Activated CD4-positive, CD25-positive, alpha-beta regulatory T cell treated with anti-CD3 and anti-CD28 coated beads, Interleukin-2, amount 50 U/mL, for 72 hours (primary cell): ENCODE measurements around the gene ARHGAP29.
A peak's percentile ranks its signal among the peaks of the same experiment; 100 is the strongest.

Experiments
- DNase-seq: peaks from one replicate; pipeline ENCODE4 v3.0.0; 2021

Gene ARHGAP29

GRCh38 chr1:94237291-94238226, at the start of gene ARHGAP29:
Gene ARHGAP29, minus strand, starts transcription at chr1:94237584. Its CDS starts 5,973 bp downstream, at chr1:94231611.
- DNase-seq: peak; percentile 48

DNA sequence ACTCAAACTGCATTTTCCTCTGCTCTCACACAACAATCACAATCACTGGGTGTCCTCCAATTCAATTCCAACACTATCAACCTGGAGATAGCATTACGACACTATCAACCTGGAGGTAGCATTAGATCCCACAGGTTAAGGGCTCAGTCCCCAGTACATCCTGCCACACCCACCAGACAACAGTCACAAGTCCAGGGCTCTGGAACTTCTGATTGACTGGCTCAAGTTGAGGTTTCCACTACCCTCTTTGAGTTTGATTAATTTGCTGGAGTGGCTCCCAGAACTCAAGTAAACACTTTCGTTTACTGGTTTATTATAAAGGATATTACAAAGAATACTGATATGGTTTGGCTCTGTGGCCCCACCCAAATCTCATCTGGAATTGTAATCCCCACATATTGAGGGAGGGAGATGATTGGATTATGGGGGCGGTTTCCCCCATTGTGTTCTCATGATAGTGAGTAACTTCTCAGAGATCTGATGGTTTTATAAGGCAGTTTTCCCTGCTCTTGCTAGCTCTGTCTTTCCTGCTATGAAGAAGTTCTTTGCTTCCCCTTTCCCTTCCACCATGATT, 49.6 kb upstream of the ARHGAP29 start:
- DNase-seq: no peak

DNA sequence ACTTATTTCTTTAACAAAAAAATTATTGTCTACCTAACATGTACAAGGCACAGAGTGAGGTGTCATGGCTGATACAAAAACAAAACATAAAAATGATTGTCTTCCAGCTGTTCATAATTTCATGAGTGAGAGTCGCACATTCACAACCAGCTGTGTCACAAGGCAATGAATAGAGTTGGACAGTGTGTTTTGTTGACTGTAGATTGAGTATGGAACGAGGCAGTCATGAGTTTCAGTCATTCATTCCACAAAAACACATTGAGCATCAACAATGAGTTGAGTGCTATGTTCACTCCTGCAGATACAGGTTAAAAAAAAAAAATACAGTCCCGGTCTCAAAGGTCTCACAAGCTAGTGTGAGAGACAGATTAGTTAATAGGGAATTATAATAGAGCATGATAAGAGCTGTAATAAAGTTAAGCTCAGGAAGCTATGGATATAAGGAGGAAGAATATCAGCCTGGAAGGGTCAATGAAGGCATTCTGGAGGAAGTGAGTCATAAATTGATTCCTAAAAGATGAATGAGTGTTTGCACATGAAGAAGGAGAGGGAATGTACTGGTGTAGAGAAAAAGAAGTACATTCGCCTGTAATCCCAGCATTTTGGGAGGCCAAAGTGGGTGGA, 47.8 kb upstream of the ARHGAP29 start:
- no peak for DNase-seq

DNA sequence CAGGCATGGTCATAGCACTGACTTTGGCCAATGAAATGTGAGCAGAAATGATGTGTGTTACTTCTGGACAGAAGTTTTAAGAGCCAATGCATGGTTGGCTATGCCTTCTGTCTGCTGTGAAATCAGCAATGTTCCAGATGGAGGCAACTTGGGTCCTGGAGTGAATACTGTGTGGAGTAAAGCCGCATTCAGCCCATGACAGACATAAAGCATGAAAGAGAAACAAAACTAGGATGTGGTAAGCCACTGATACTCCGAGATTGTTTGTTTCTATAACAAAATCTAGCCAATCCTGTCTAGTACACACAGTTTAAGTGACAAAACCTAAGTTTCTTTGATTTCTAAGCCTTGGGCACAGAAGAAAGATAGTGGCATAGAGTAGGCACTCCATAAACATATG, 47.1 kb upstream of the ARHGAP29 start:
- DNase-seq: no peak

DNA sequence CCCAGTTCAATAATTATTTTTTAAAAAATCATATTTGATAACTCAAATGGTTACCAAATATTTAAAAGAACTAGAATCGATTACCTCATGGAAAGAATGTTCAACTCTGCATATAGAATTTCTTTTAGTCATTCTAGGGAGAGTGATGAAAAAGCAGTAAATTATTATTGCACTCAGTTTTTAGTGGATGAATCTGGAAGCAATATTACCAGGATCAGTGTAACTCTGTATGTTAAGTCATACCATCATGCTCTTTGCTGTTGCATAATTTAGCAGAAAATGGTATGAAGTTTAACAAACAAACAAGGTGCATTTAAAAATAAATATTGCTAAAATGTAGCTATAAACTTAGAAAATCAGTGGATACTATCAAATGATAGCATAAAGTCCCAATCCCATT, 46.1 kb upstream of the ARHGAP29 start:
- no peak for DNase-seq

DNA sequence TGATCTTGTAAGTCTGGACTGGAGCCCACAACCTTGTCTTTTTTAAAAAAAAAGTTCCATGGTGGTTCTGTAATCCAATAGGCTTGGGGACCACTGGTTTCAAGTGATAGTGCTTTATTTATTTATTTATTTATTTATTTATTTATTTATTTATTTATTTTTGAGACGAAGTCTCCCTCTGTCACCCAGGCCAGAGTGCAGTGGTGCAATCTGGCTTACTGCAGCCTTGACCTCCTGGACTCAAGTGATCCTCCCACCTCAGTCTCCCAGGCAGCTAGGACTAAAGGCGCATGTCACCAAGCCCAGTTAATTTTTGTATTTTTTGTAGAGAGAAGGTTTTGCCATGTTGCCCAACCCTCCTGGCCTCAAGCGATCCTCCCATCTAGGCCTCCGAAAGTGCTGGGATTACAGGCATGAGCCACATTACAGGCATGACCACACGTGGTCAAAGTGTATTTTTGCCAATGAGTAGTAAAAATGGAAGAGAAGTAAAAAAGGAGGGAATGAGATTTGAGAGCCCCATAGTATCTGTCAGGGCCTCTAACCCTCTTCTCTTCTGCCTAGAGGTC, 44.8 kb upstream of the ARHGAP29 start:
- no peak for DNase-seq

DNA sequence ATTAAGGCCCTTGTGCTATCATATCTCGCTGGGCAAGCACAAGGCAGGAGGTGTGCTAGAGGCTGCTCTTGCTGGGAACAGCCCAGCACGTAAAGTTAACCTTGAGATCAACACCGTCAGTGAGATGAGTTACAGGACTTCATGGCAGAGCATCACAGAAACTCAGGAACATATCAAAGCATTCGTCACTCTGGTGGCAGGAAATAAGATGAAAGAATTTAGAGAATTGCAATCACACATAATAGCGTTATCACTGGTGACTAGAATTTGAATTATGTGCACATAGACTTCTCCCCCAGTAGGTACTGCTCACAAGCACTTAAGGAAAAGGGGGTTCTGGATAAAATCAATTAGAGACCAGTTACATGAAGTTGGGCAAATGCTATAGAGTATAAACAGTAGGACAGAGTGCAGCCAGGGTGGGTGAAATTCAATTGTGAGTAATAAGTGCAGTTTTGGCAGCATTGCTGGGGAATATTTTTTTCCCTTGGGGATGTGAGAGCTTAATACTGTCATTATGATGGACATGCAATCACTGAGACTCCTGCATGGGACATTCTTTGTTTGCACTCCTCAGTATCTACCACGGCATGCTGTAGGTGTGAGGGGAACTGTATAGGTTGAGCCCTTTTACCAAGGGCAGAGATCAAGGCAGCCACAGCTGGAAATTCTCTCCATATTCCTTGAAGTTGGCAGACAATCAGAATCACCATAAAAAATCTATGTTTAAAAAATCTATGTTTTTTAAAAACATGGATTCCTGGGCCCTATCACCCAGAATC, 44.2 kb upstream of the ARHGAP29 start:
- DNase-seq: no peak

DNA sequence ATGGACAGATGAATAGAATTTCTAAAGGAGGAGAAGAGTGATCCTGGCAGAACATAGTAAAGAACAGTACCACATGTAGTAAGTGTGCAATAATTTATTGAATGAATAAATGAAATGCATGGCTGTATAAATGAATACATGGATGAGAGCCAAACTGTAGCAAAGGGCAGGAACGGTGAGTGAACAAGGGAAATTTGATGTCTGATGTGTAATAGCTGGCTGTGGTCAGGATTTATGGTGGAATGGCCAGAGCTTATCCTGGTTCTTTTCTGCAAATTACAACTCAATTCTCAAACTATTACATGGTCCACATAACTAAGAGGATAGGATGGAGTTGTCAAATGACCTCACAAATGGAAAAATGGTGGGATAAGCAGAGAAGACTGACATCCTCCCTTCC, 43.2 kb upstream of the ARHGAP29 start:
- no peak for DNase-seq

GRCh38 chr1:94279462-94279861, 42.1 kb upstream of the ARHGAP29 start:
- DNase-seq: no peak

GRCh38 chr1:94279038-94279437, 41.7 kb upstream of the ARHGAP29 start:
- DNase-seq: no peak

- DNase-seq: no peak
These were observed 39.6 kb upstream of the ARHGAP29 start for GRCh38 chr1:94276988-94277434.

GRCh38 chr1:94275083-94275482, 37.7 kb upstream of the ARHGAP29 start:
- no peak for DNase-seq

DNA sequence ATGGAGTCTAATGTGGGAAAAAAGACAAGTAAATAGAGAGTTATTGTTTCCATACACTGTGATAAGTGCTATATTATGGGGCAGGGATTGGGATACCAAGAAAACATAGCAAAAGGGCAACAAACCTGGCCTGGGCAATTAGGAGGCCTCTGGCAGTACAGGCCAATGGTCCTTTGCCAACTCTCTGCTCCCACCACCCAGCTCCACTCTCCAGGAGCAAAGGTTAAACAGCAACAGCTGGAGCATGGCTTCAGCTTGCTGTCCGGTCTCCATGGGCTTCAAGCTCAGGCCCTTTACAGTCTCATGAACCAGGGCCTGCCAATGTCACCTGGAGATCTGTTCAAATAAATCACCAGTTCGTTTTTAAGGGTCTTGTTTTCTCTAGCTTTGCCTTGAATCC, 37.2 kb upstream of the ARHGAP29 start:
- DNase-seq: no peak

GRCh38 chr1:94273111-94273510, 35.7 kb upstream of the ARHGAP29 start:
- no peak for DNase-seq

DNA sequence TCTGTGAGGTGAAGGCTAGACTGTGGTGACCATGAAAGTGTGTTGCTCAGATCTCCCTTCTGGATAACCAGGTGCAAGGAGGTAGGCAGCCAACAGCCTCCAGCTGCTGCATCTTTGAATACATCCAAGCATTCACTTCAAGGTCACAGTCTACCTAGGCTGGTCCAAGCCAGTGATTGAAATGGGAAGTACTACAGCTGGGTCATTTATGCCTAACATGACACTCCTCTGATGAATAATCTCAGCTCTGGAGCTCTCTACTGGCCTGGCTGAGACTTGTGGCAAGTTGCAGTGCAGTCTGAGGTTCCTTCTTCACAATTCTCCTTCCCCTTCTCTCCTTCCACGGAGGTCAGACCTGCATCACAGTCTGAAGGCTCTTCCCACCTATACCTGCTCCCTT, 35.0 kb upstream of the ARHGAP29 start:
- no peak for DNase-seq

GRCh38 chr1:94271373-94271772, 34.0 kb upstream of the ARHGAP29 start:
- DNase-seq: no peak

DNA sequence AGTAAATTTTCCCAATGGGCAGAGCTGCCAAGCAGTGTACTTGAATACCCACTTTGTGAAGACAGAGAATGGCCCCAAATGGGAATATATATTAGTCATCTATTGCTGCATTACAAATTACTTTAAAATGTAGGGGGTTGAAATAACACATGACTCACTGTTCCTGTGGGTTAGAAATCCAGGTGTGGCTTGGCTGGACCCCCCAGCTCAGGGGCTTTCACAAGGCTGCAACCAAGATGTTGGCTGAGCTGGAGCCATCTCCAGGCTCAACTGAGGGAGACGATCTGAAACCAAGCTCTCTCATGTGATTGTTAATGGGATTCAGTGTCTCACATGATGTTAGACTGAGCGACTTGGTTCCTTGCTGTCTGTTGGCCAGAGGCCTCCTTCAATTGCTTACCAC, 33.4 kb upstream of the ARHGAP29 start:
- no peak for DNase-seq

- DNase-seq: no peak
These were observed 32.5 kb upstream of the ARHGAP29 start for GRCh38 chr1:94269921-94270320.

- no peak for DNase-seq
These were observed 28.5 kb upstream of the ARHGAP29 start for GRCh38 chr1:94265906-94266305.

GRCh38 chr1:94265011-94265422, 27.6 kb upstream of the ARHGAP29 start:
- no peak for DNase-seq

DNA sequence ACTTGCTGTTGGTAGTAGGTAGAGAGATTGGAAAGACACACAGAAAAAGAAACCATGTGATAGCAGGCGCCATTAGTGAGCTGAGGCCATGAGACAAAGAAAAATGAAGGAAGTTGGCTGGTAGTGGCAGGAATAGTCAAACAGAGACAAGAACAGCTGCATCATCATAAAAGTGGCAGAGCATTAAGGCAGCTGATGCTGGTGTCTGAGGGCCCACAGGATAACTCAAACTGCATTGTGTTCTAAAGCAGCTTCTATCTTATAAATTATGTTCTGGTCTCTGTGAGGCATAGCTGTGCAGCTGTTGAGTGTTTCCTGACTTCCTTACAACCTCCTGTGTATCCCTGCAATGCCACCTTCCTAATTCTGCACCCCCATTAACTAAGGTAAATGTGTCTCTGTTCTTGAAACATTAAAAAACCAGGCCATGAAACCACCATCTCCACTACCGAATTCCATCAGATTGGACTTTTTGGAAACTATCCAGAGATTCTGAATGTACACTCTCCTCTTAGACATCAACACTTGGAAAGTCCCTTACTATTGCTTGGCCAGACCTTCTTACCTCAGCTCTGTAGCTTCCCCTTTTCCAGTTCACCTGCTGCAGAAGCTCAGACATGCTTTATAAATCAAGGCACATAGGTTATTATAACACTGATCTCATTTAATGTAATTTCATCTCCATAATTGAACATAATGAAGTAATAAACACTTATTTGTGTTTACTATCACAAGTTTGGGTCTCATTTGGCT, 23.4 kb upstream of the ARHGAP29 start:
- DNase-seq: no peak
